Fibroblast of the aortic adventitia (primary cell): Measurements from ENCODE around the gene ZNF813. TPM values are rescaled to one million over a fixed set of nuclear protein-coding genes. Genes with fewer than 3 reads are reported as not detected.

Source experiments
- DNase-seq: peaks from one replicate; pipeline ENCODE4 v3.0.0-alpha.2; 2010; ENCODE audit warnings: low read depth
- H3K4me3 ChIP-seq: 2 replicates; pipeline ENCODE4 v1.5.1; 2011; ENCODE audit warnings: low read depth, mild to moderate bottlenecking, control low read depth, low read length, moderate library complexity
- total RNA-seq: library from RNA; depleted of rRNA; stranded (reverse); fragments of >200 nt; gene quantifications from 2 replicates; pipeline ENCODE4 v1.2.3, GENCODE V29; 2012; ENCODE audit warnings: low replicate concordance
- TF ChIP-seq, protein P1 (sequence below): IDR thresholded peaks from 2 replicates; pipeline ENCODE4 v1.5.1; 2011; ENCODE audit warnings: mild to moderate bottlenecking, low read length, control low read depth, inconsistent platforms; ENCODE audit not compliant: insufficient read depth

The ZNF813 gene
- total RNA-seq, 1 donor: 2.5 TPM

DNA sequence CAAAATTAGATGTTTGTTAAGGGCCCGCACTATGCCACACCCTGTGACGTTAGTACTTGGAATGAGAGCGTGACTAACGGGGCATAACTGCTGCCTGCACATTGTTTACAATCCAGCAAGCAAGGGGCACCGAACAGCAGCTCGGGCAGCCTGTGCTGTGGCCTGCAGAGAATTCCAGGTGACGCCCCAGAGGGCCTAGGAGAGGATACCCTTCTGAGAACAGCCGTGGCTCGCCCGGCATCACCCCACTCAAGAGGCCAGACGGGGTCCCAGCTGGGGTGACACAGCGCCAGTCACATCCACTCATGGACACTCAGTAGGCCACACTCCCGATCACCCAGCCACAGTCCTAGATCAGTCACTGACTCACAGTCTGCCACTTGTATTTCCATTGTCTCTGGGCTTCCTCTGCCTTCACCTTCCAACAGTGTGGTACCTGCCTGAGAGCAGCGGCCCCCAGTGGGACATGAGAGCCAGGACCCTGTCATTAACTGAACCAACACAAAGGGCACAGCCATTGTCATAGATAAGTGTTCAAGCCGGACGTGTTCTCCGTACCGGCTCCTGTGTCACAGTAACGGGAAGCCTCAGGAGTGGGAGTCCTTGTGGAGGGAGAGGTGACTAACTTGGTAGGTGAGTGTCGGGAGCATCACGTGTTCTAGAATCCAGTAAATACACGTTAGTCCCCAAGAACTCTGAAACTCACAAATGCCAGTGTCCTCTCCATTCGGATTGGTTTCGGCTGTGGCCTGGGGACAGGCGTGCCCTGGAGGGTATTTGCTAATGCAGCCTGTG lies 77.9 kb downstream of the ZNF813 start:
- H3K4me3 ChIP-seq: no peak overlapping the region
- peak; percentile 84 for DNase-seq
- TF ChIP-seq, protein P1, sequence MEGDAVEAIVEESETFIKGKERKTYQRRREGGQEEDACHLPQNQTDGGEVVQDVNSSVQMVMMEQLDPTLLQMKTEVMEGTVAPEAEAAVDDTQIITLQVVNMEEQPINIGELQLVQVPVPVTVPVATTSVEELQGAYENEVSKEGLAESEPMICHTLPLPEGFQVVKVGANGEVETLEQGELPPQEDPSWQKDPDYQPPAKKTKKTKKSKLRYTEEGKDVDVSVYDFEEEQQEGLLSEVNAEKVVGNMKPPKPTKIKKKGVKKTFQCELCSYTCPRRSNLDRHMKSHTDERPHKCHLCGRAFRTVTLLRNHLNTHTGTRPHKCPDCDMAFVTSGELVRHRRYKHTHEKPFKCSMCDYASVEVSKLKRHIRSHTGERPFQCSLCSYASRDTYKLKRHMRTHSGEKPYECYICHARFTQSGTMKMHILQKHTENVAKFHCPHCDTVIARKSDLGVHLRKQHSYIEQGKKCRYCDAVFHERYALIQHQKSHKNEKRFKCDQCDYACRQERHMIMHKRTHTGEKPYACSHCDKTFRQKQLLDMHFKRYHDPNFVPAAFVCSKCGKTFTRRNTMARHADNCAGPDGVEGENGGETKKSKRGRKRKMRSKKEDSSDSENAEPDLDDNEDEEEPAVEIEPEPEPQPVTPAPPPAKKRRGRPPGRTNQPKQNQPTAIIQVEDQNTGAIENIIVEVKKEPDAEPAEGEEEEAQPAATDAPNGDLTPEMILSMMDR: no peak

Other genes starting within 250 kb of the ZNF813 start
- 19.0 and 37.9 TPM in 2 replicates for gene ZNF677, start 212.9 kb upstream of the ZNF813 start, total RNA-seq
- gene VN1R2, start 209.4 kb upstream of the ZNF813 start, total RNA-seq: not detected in 2 replicates
- not detected in 2 replicates for gene VN1R4, start 200.0 kb upstream of the ZNF813 start, total RNA-seq
- gene ZNF845, start 134.0 kb upstream of the ZNF813 start, total RNA-seq: 5.6 and 10.2 TPM in 2 replicates
- gene ZNF525, start 102.0 kb upstream of the ZNF813 start, total RNA-seq: 3.9 and 5.5 TPM in 2 replicates
- gene ZNF765, start 72.6 kb upstream of the ZNF813 start, total RNA-seq: 3.9 and 11.5 TPM in 2 replicates
- 10.8 and 11.5 TPM in 2 replicates for gene ZNF761, start 35.7 kb upstream of the ZNF813 start, total RNA-seq
- gene ZNF331, start 70.4 kb downstream of the ZNF813 start, total RNA-seq: 10.6 and 11.4 TPM in 2 replicates
- gene DPRX, start 164.3 kb downstream of the ZNF813 start, total RNA-seq: not detected in 2 replicates